MCF 10A (cell line): Measurements from ENCODE around the gene SMIM41. TPM values are rescaled to one million over a fixed set of nuclear protein-coding genes. Genes with fewer than 3 reads are reported as not detected.

Source experiments
- BruUV-seq: library from RNA; stranded (reverse); fragments of 400-500 nt; replicated peaks from 2 replicates; lab custom pipeline; 2021; lab: Mats Ljungman, UMichigan
- CTCF ChIA-PET: fragments of 300-600 bp; sonication (Branson Sonifier 250); formaldehyde crosslinking; extraction: SDS; loops from one replicate; lab custom pipeline; 2021; ENCODE audit warnings: antibody characterized with exemption, inconsistent platforms; lab: Yijun Ruan, JAX
- POLR2A ChIA-PET: fragments of 300-600, 350-650 bp; sonication (Branson Sonifier 250); formaldehyde crosslinking; extraction: SDS; loops from one replicate; lab custom pipeline; 2020; ENCODE audit warnings: antibody characterized with exemption, inconsistent platforms; lab: Yijun Ruan, JAX
- DNase-seq: peaks from one replicate; pipeline ENCODE4 v3.0.0-alpha.2; 2018; ENCODE audit not compliant: unreplicated experiment
- H3K27ac Mint-ChIP-seq: one replicate; pipeline ENCODE4 v1.8.0; 2022; ENCODE audit warnings: mild to moderate bottlenecking, low read depth, mixed read lengths; ENCODE audit not compliant: unreplicated experiment
- H3K27me3 Mint-ChIP-seq: one replicate; pipeline ENCODE4 v1.8.0; 2022; ENCODE audit warnings: mixed read lengths; ENCODE audit not compliant: insufficient read depth, unreplicated experiment
- H3K36me3 Mint-ChIP-seq: one replicate; pipeline ENCODE4 v1.8.0; 2022; ENCODE audit warnings: mild to moderate bottlenecking, moderate library complexity, mixed read lengths; ENCODE audit not compliant: insufficient read depth, unreplicated experiment
- H3K4me1 Mint-ChIP-seq: one replicate; pipeline ENCODE4 v1.8.0; 2022; ENCODE audit warnings: mixed read lengths; ENCODE audit not compliant: insufficient read depth, unreplicated experiment
- H3K4me3 Mint-ChIP-seq: one replicate; pipeline ENCODE4 v1.8.0; 2022; ENCODE audit warnings: mild to moderate bottlenecking, moderate library complexity, mixed read lengths; ENCODE audit not compliant: unreplicated experiment
- H3K9me3 Mint-ChIP-seq: one replicate; pipeline ENCODE4 v1.8.0; 2022; ENCODE audit warnings: mixed read lengths; ENCODE audit not compliant: unreplicated experiment
- intact Hi-C: fragments of 100-400 bp; cut with micrococcal nuclease; formaldehyde crosslinking; loops from 2 replicates; pipeline ENCODE4 v1.14.1; 2022
- total RNA-seq: library from RNA; stranded (reverse); gene quantifications from 2 replicates; pipeline ENCODE4 v1.2.3, GENCODE V29; 2022
- TF ChIP-seq, protein P1 (sequence below): fragments of 200-600 bp; IDR thresholded peaks from one replicate; pipeline ENCODE4 v1.8.0; 2022; ENCODE audit warnings: antibody characterized with exemption, mild to moderate bottlenecking; ENCODE audit not compliant: unreplicated experiment

Gene SMIM41
- total RNA-seq, 1 experiment from 2014 or later: not detected

DNA sequence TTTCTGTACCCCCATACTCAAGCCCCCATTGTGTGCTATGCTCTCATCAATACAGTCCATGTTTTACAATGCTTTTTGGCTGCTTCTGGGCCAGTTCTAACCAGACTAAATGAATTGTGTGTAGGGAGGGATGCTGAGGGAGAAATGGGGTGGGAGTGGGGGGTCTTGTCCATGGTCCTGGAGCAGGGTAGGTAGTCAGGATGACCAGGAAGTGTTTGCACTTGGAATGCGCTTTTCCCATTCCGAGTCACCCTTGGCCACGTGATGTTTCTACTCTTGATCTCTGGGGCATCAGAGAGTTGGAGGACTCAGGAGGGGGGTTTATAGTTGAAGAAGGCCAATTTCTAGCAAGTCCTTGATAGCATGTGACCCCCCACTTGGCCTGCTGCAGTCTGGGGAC lies 1.2 kb upstream of the SMIM41 start:
- no peaks in the 10 kb centered on the region for H3K4me1 Mint-ChIP-seq
- intact Hi-C loops: no loop called here
- TF ChIP-seq, protein P1, sequence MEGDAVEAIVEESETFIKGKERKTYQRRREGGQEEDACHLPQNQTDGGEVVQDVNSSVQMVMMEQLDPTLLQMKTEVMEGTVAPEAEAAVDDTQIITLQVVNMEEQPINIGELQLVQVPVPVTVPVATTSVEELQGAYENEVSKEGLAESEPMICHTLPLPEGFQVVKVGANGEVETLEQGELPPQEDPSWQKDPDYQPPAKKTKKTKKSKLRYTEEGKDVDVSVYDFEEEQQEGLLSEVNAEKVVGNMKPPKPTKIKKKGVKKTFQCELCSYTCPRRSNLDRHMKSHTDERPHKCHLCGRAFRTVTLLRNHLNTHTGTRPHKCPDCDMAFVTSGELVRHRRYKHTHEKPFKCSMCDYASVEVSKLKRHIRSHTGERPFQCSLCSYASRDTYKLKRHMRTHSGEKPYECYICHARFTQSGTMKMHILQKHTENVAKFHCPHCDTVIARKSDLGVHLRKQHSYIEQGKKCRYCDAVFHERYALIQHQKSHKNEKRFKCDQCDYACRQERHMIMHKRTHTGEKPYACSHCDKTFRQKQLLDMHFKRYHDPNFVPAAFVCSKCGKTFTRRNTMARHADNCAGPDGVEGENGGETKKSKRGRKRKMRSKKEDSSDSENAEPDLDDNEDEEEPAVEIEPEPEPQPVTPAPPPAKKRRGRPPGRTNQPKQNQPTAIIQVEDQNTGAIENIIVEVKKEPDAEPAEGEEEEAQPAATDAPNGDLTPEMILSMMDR: no peak
- no peak overlapping the region for H3K4me3 Mint-ChIP-seq
- ChIA-PET CTCF (interaction anchor here (0.6 to 32.1 kb wide), 3 partner anchors 53 to 193 kb away, joined by 3 to 560 read pairs (median 3); no protein-coding TSS in a partner anchor), POLR2A (no interaction called here)
- no peaks in the 10 kb centered on the region for H3K27me3 Mint-ChIP-seq
- DNase-seq: no peak
- H3K36me3 Mint-ChIP-seq: peaks cover 48% of the 10 kb centered on the region
- H3K27ac Mint-ChIP-seq: no peak overlapping the region
- H3K9me3 Mint-ChIP-seq: no peaks in the 10 kb centered on the region
- no TSS peak for BruUV-seq

DNA sequence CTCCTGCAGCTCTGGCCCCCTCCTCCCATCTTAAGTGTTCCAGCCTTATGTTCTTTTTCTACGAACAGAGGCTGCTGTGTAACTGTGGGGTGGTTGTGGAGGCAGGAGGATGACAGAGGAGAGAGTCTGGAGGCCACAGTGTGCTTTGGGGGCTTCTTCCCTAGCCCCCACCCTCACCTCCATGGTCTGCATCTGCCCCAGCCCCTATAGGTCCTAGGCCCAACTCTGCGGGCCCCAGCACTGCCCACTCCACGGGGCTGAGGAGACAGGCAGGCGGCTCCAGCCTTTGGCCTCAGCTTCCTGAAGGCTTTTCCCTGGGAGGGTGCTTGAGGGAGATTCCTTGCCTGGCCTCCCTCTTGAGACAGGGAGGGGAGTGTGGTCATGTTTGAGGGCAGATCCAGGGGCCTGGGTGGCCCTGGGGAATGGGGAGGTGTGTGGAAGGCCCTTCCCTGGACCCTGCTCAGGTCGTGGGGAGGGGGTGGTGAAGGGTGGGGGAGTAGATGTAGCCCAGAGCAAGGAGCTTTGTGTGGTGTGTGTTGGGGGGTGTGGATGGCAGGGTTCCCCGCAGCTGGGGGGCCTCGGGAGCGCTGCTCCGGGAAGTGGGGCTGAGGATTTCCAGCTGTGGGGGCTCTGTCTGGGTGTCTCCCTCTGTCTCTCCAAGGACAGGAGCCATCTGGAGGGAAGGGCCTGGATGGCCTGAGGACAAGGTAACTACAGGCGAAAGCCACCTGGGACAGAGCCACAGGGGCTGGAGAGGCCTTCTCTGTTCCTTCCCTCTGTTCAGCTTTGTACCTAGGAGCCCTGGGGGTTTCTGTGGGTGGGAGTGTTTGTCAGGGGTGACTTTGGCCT lies 1.1 kb downstream of the SMIM41 start:
- intact Hi-C loops: no loop called here
- Mint-ChIP-seq H3K27ac (no peak overlapping the region), H3K36me3 (peaks cover 25% of the 10 kb centered on the region), H3K27me3 (peaks cover 3% of the 10 kb centered on the region), H3K4me1 (peaks cover under 1% of the 10 kb centered on the region), H3K9me3 (no peaks in the 10 kb centered on the region), H3K4me3 (no peak overlapping the region)
- no TSS peak for BruUV-seq
- TF ChIP-seq, protein P1: no peak
- ChIA-PET CTCF (interaction anchor here (0.5 to 32.1 kb wide), 7 partner anchors 9 to 88 kb away, joined by 3 to 560 read pairs (median 8); no protein-coding TSS in a partner anchor), POLR2A (interaction anchor here (0.6 to 1.0 kb wide), 2 partner anchors 11 to 55 kb away, joined by 3 read pairs; no protein-coding TSS in a partner anchor)
- no peak for DNase-seq

DNA sequence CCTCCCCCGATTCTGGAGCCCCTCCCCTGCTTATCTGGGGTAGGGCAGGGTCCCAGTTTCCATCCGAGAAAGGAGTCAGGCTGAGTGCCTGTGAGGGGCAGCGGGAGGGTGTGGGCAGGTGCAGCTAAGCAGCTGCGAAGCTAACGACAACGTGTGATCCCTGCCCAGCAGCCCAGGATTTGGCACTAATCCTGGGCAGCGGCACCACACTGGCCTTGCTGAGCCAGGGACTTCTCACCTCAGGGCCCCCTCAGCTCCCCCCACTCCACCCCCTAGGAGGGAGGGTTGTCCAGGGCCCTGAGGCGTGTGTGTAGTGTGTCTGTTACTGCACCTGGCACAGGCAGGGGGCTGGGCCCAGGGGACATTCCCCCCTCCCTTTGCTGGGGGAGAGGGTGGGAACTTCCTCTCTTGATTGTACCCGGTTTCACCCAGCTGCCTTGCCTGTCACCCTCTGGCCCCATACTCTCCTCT lies 1.8 kb downstream of the SMIM41 start:
- no peak for DNase-seq
- peaks cover 10% of the 10 kb centered on the region for H3K27me3 Mint-ChIP-seq
- BruUV-seq: no TSS peak
- POLR2A ChIA-PET: interaction anchor here (0.6 to 1.0 kb wide), 2 partner anchors 10 to 56 kb away, joined by 3 read pairs; no protein-coding TSS in a partner anchor
- no peaks in the 10 kb centered on the region for H3K9me3 Mint-ChIP-seq
- CTCF ChIA-PET: interaction anchor here (0.5 to 32.1 kb wide), 9 partner anchors 9 to 799 kb away, joined by 3 to 560 read pairs (median 4); no protein-coding TSS in a partner anchor
- intact Hi-C loops: no loop called here
- no peak overlapping the region for H3K4me3 Mint-ChIP-seq
- peaks cover 7% of the 10 kb centered on the region for H3K4me1 Mint-ChIP-seq
- H3K36me3 Mint-ChIP-seq: peaks cover 18% of the 10 kb centered on the region
- H3K27ac Mint-ChIP-seq: no peak overlapping the region
- TF ChIP-seq, protein P1: no peak
